Measurements from ENCODE around the gene ADPRH. TPM values are rescaled to one million over a fixed set of nuclear protein-coding genes. Genes with fewer than 3 reads are reported as not detected.
"Not testable (repeated sequence)": the region's sequence is repeated elsewhere in the genome, so short reads cannot be mapped to it uniquely, and the experiment has no call there.

The ADPRH gene
- total and polyA plus RNA-seq, 2 of the 4 experiments (the other 2 are of a cell fraction): under 0.01 to 0.12 TPM

- POLR2A ChIA-PET (ENCODE audit: unreplicated experiment); H3K14ac ChIP-seq (replicated peaks; ENCODE audit: low read depth, low read length): not testable (repeated sequence)
These were observed 15.6 kb downstream of the ADPRH start for GRCh38 chr3:119594929-119595328.

More at GRCh38 chr3:119594929-119595328, 15.6 kb downstream of the ADPRH start:
- DNase-seq; H2BK5ac ChIP-seq (ENCODE audit: low read depth, low read length, poor library complexity, severe bottlenecking); dilution Hi-C loops (cut with HindIII; ENCODE audit: low sequenced_read_pairs, unreplicated experiment); H3K79me1 ChIP-seq (ENCODE audit: low read depth in 1 of 2, low read length in 2 of 2); H4K91ac ChIP-seq (ENCODE audit: insufficient read depth, low read depth, low read length); H3K36me3 ChIP-seq (ENCODE audit: control insufficient read depth, insufficient read depth, low read length); H2AFZ ChIP-seq (replicated peaks; ENCODE audit: low read length, poor library complexity); H3K4me1 ChIP-seq (ENCODE audit: control insufficient read depth, insufficient read depth, low read length); H2BK15ac ChIP-seq (ENCODE audit: low read depth, low read length); H2BK20ac ChIP-seq (ENCODE audit: low read depth, low read length); H4K20me1 ChIP-seq (ENCODE audit: insufficient read depth, low read length); H3K18ac ChIP-seq (ENCODE audit: low read depth, low read length); H4K5ac ChIP-seq (ENCODE audit: low read depth, low read length); H3K27ac ChIP-seq (ENCODE audit: insufficient read depth, low read length); H3K4me3 ChIP-seq (ENCODE audit: insufficient read depth, low read depth, low read length); H3K4ac ChIP-seq (ENCODE audit: low read depth, low read length); H2AK5ac ChIP-seq (ENCODE audit: low read depth, low read length); H2BK120ac ChIP-seq (ENCODE audit: low read depth, low read length); H2AK9ac ChIP-seq (replicated peaks; ENCODE audit: low read depth, low read length, poor library complexity); H3K9ac ChIP-seq (ENCODE audit: low read depth, low read length); H3K56ac ChIP-seq (ENCODE audit: extremely low read depth, insufficient read depth, low read length); ATAC-seq (ENCODE audit: low read depth); CTCF ChIA-PET; intact Hi-C loops (cut with micrococcal nuclease); H3K9me3 ChIP-seq (ENCODE audit: control insufficient read depth, insufficient read depth, low read length); H3K4me2 ChIP-seq (ENCODE audit: low read depth, low read length); BruUV-seq (replicated peaks); H4K8ac ChIP-seq (ENCODE audit: low read depth in 2 of 2, low read length in 2 of 2); H3K23ac ChIP-seq (ENCODE audit: low read depth, low read length); H3K9me1 ChIP-seq (ENCODE audit: insufficient read depth, low read length): not testable (repeated sequence)
- H3K27me3 ChIP-seq (ENCODE audit: control insufficient read depth, insufficient read depth, low read length): peaks cover 27% of the 10 kb centered on the region
- WGBS, 2 experiments (ENCODE audit: extremely low coverage in 2 of 2, insufficient read length in 1 of 2): no CpG with 5 or more reads among the region's 1 CpG
- in situ Hi-C loops (cut with MboI; ENCODE audit: low sequenced_read_pairs): loop anchor here (25.0 kb wide), 1 partner anchor 708 kb away; no protein-coding TSS in a partner anchor
